SK-N-SH (cell line): ENCODE measurements around the gene GAST. TPM values are rescaled to one million over a fixed set of nuclear protein-coding genes. Genes with fewer than 3 reads are reported as not detected.

Source experiments
- CTCF ChIA-PET: fragments of 300-600, 350-600 bp; formaldehyde crosslinking; extraction: SDS; loops from one replicate; lab custom pipeline; 2021; lab: Yijun Ruan, JAX
- POLR2A ChIA-PET: fragments of 350-600 bp; sonication (Branson Sonifier 250); formaldehyde crosslinking; extraction: SDS; loops from one replicate; lab custom pipeline; 2020; ENCODE audit warnings: antibody characterized with exemption, inconsistent platforms; lab: Yijun Ruan, JAX
- DNase-seq: peaks from one replicate; pipeline ENCODE4 v3.0.0; 2012
- H2AFZ ChIP-seq: fragments of 200-600 bp; sonication (generic); 2 replicates; pipeline ENCODE4 v1.8.1; 2016; ENCODE audit warnings: antibody characterized with exemption, mild to moderate bottlenecking, low read depth
- H3F3A ChIP-seq: fragments of 200-600 bp; sonication (generic); replicated peaks from 2 replicates; pipeline ENCODE3; 2016; ENCODE audit warnings: antibody characterized with exemption, mild to moderate bottlenecking; ENCODE audit not compliant: insufficient read depth
- H3K27ac ChIP-seq, 2 experiments: fragments of 200-500 bp in 1 of 2; fragments of 200-600 bp in 1 of 2; sonication (Bioruptor generic) in 1 of 2; sonication (generic), shearing (Covaris generic) in 1 of 2; 2 replicates each; pipeline versions ENCODE4 v1.5.1 to v1.6.1; 2014 to 2016; ENCODE audit warnings: low read depth in 2 of 2, inconsistent platforms in 1 of 2, low read length in 1 of 2, mild to moderate bottlenecking in 1 of 2, mixed read lengths in 1 of 2
- H3K27me3 ChIP-seq: fragments of 200-600 bp; sonication (generic), shearing (Covaris generic); 2 replicates; pipeline ENCODE4 v1.6.1; 2016; ENCODE audit warnings: mixed run types; ENCODE audit not compliant: insufficient read depth
- H3K36me3 ChIP-seq, 2 experiments: fragments of 200-500 bp in 1 of 2; fragments of 200-600 bp in 1 of 2; sonication (Bioruptor generic) in 1 of 2; sonication (generic) in 1 of 2; replicated peaks in 1 of 2; 2 replicates each; pipeline versions ENCODE3 to v1.5.1; 2014 to 2016; ENCODE audit warnings: low read length in 1 of 2, mild to moderate bottlenecking in 1 of 2; ENCODE audit not compliant: insufficient read depth in 2 of 2, control insufficient read depth in 1 of 2
- H3K4me1 ChIP-seq, 2 experiments: fragments of 200-500 bp in 1 of 2; fragments of 200-600 bp in 1 of 2; sonication (Bioruptor generic) in 1 of 2; sonication (generic), shearing (Covaris generic) in 1 of 2; 2 replicates each; pipeline versions ENCODE4 v1.5.1 to v1.6.1; 2014 to 2016; ENCODE audit warnings: low read depth in 1 of 2, low read length in 1 of 2, mixed run types in 1 of 2; ENCODE audit not compliant: insufficient read depth in 2 of 2, control insufficient read depth in 1 of 2
- H3K4me2 ChIP-seq: fragments of 200-600 bp; sonication (generic), shearing (Covaris generic); 2 replicates; pipeline ENCODE4 v1.6.1; 2017; ENCODE audit warnings: mixed run types
- H3K4me3 ChIP-seq, 2 experiments: fragments of 200-500 bp in 1 of 2; fragments of 200-600 bp in 1 of 2; sonication (Bioruptor generic) in 1 of 2; sonication (generic), shearing (Covaris generic) in 1 of 2; 2 replicates each; pipeline versions ENCODE4 v1.5.1 to v1.8.1; 2014 to 2016; ENCODE audit warnings: low read depth in 2 of 2, inconsistent platforms in 1 of 2, low read length in 1 of 2, mild to moderate bottlenecking in 1 of 2, mixed read lengths in 1 of 2, moderate library complexity in 1 of 2
- H3K79me2 ChIP-seq: fragments of 200-600 bp; sonication (generic); 2 replicates; pipeline ENCODE4 v1.8.1; 2017; ENCODE audit warnings: mild to moderate bottlenecking; ENCODE audit not compliant: insufficient read depth
- H3K9ac ChIP-seq: fragments of 200-600 bp; sonication (generic); 2 replicates; pipeline ENCODE4 v1.6.1; 2017; ENCODE audit warnings: mixed run types
- H3K9me2 ChIP-seq: fragments of 200-600 bp; sonication (generic); 2 replicates; pipeline ENCODE4 v1.6.1; 2017; ENCODE audit warnings: mixed run types
- H3K9me3 ChIP-seq: fragments of 200-600 bp; sonication (generic); 2 replicates; pipeline ENCODE4 v1.6.1; 2017; ENCODE audit warnings: mixed run types, mild to moderate bottlenecking, moderate library complexity
- H4K20me1 ChIP-seq: fragments of 200-600 bp; sonication (generic); 2 replicates; pipeline ENCODE4 v1.6.1; 2017; ENCODE audit warnings: mild to moderate bottlenecking, mixed run types; ENCODE audit not compliant: insufficient read depth
- CTCF ChIP-seq: fragments of 200-600 bp; sonication (generic); IDR thresholded peaks from 2 replicates; pipeline ENCODE4 v1.6.1; 2017; ENCODE audit warnings: antibody characterized with exemption, mild to moderate bottlenecking, moderate library complexity
- FOSL2 ChIP-seq: IDR thresholded peaks from 2 replicates; pipeline ENCODE4 v1.4.0; 2012; ENCODE audit warnings: low read depth, mild to moderate bottlenecking, moderate library complexity, borderline replicate concordance
- FOXM1 ChIP-seq: IDR thresholded peaks from 2 replicates; pipeline ENCODE4 v1.4.0; 2012; ENCODE audit warnings: low read depth, mild to moderate bottlenecking
- JUND ChIP-seq: IDR thresholded peaks from 2 replicates; pipeline ENCODE4 v1.4.0; 2012
- NRF1 ChIP-seq: IDR thresholded peaks from 2 replicates; pipeline ENCODE4 v1.6.1; 2012; ENCODE audit warnings: low read depth, mild to moderate bottlenecking, low read length
- POLR2AphosphoS5 ChIP-seq: IDR thresholded peaks from 2 replicates; pipeline ENCODE4 v1.6.1; 2012; ENCODE audit warnings: low read depth, low read length
- RAD21 ChIP-seq: IDR thresholded peaks from 2 replicates; pipeline ENCODE4 v1.6.1; 2012; ENCODE audit warnings: mild to moderate bottlenecking, low read length
- RXRA ChIP-seq: IDR thresholded peaks from 2 replicates; pipeline ENCODE4 v1.4.0; 2012; ENCODE audit warnings: low read depth, mild to moderate bottlenecking, borderline replicate concordance
- SIN3A ChIP-seq: IDR thresholded peaks from 2 replicates; pipeline ENCODE4 v1.6.1; 2012; ENCODE audit warnings: low read depth, mild to moderate bottlenecking, low read length, moderate library complexity, borderline replicate concordance
- TAF1 ChIP-seq: IDR thresholded peaks from 2 replicates; pipeline ENCODE4 v1.6.1; 2012; ENCODE audit warnings: low read depth, mild to moderate bottlenecking, low read length, moderate library complexity, borderline replicate concordance
- TCF12 ChIP-seq: IDR thresholded peaks from 2 replicates; pipeline ENCODE4 v1.4.0; 2012
- WGBS: methylation state at CpG from one replicate; pipeline ENCODE4 v1.1.6; 2017; ENCODE audit warnings: low lambda C conversion rate; 5-methylcytosine and 5-hydroxymethylcytosine counted together
- polyA plus RNA-seq, 3 experiments: library from polyadenylated mRNA; depleted of rRNA; stranded (reverse); fragments of >200 nt; gene quantifications; 2 replicates each; pipeline ENCODE4 v1.2.3, GENCODE V29; 2012

The GAST gene
- polyA plus RNA-seq, 1 of the 3 experiments (the other 2 are of a cell fraction) = not detected

GRCh38 chr17:41679740-41680425, 32.2 kb upstream of the GAST start:
- Histone ChIP-seq H3K4me1 (peaks cover 0 to 14% of the 10 kb centered on the region in 2 experiments; a peak in 1 of 4 replicates), H2AFZ (no peak overlapping the region), H3K9me2 (no peaks in the 10 kb centered on the region), H3K4me2 (no peak overlapping the region), H3K9ac (no peak overlapping the region), H3K27ac (no peak overlapping the region), H3K9me3 (no peaks in the 10 kb centered on the region), H4K20me1 (no peaks in the 10 kb centered on the region), H3K27me3 (peaks cover 5% of the 10 kb centered on the region; the same call in 1 of the 2 replicates), H3K36me3 (no peaks in the 10 kb centered on the region), H3K4me3 (no peak overlapping the region), H3K79me2 (no peaks in the 10 kb centered on the region), H3F3A (no peaks in the 10 kb centered on the region)
- 75% methylated on average over 3 of the region's 5 CpGs for WGBS
- DNase-seq = no peak
- CTCF ChIA-PET = interaction anchor here (0.9 to 18.0 kb wide), 7 partner anchors 10 to 876 kb away, joined by 3 to 235 read pairs (median 7); partner anchors contain the start of gene EIF1
- POLR2A ChIA-PET = interaction anchor here (0.6 to 1.6 kb wide), 2 partner anchors 9 to 10 kb away, joined by 4 to 8 read pairs; partner anchors contain the start of gene EIF1
- TF ChIP-seq NRF1 (no peak), TCF12 (no peak), SIN3A (no peak)

- H3K4me3 ChIP-seq = no peak overlapping the region
- WGBS = 83% methylated on average over 10 of the region's 10 CpGs
- ChIA-PET CTCF (interaction anchor here (0.9 to 18.0 kb wide), 7 partner anchors 9 to 877 kb away, joined by 3 to 235 read pairs (median 3); partner anchors contain the start of gene EIF1), POLR2A (interaction anchor here (0.6 to 1.6 kb wide), 2 partner anchors 8 to 10 kb away, joined by 4 to 8 read pairs; partner anchors contain the start of gene EIF1)
- H3K4me1 ChIP-seq = peaks cover 0 to 14% of the 10 kb centered on the region in 2 experiments; a peak in 1 of 4 replicates
- no peak overlapping the region for H3K9ac ChIP-seq
- H3K27ac ChIP-seq = no peak overlapping the region
- H3K9me3 ChIP-seq = no peaks in the 10 kb centered on the region
- H3K9me2 ChIP-seq = no peaks in the 10 kb centered on the region
- no peak overlapping the region for H2AFZ ChIP-seq
- H4K20me1 ChIP-seq = no peaks in the 10 kb centered on the region
- no peak overlapping the region for H3K4me2 ChIP-seq
- TF ChIP-seq CTCF = no peak
- TF ChIP-seq JUND = no peak
- TF ChIP-seq RAD21 = no peak
- no peak for TF ChIP-seq POLR2AphosphoS5
- no peak for TF ChIP-seq TAF1
- no peak for TF ChIP-seq RXRA
- no peak for TF ChIP-seq FOSL2
- TF ChIP-seq FOXM1 = no peak
- no peak for DNase-seq
- H3F3A ChIP-seq = no peaks in the 10 kb centered on the region
- H3K27me3 ChIP-seq = no peaks in the 10 kb centered on the region; the same call in 1 of the 2 replicates
- no peaks in the 10 kb centered on the region for H3K36me3 ChIP-seq
- no peaks in the 10 kb centered on the region for H3K79me2 ChIP-seq
These were observed 31.6 kb upstream of the GAST start for GRCh38 chr17:41680426-41681040.
